ENCODE measurements around the gene MAP4K2. TPM values are rescaled to one million over a fixed set of nuclear protein-coding genes. Genes with fewer than 3 reads are reported as not detected.
A peak's percentile ranks its signal among the peaks of the same experiment; 100 is the strongest.

The MAP4K2 gene
- total and polyA plus RNA-seq, 2 of the 13 experiments (the other 11 are each of a cell fraction or from before 2014, with no cell fraction given), result 8.3 to 17.6 TPM

GRCh38 chr11:64751580-64751979 lies 51.4 kb downstream of the MAP4K2 start (continued):
- TF ChIP-seq GMEB2 (CRISPR knock-in tag; IDR thresholded peaks at IDR 0.05; ENCODE audit: low read depth), result no peak
- TF ChIP-seq CEBPB (IDR thresholded peaks at IDR 0.05; ENCODE audit: borderline replicate concordance, low read depth, low read length), result 0 out of 2 replicates have a peak, but pooled peaks have one; percentile 30
- TF ChIP-seq ZNF747 (CRISPR knock-in tag; IDR thresholded peaks at IDR 0.05; ENCODE audit: borderline replicate concordance), result no peak
- TF ChIP-seq ZKSCAN8 (CRISPR knock-in tag; IDR thresholded peaks at IDR 0.05; ENCODE audit: borderline replicate concordance), result no peak
- no peak for TF ChIP-seq MAFF (IDR thresholded peaks at IDR 0.05; ENCODE audit: low read depth, low read length)
- TF ChIP-seq MTA3 (CRISPR knock-in tag; IDR thresholded peaks at IDR 0.05), result no peak
- TF ChIP-seq EHMT2 (IDR thresholded peaks at IDR 0.05; ENCODE audit: borderline replicate concordance, low read depth, low read length), result no peak
- no peak for TF ChIP-seq ATF5 (CRISPR knock-in tag; IDR thresholded peaks at IDR 0.05; ENCODE audit: low read depth)
- TF ChIP-seq RARG (CRISPR knock-in tag; IDR thresholded peaks at IDR 0.05; ENCODE audit: low read depth), result no peak
- no peak for TF ChIP-seq SNRNP70 (IDR thresholded peaks at IDR 0.05; ENCODE audit: low read depth, low read length)
- TF ChIP-seq ADNP (CRISPR knock-in tag; IDR thresholded peaks at IDR 0.05), result 0 out of 2 replicates have a peak, but pooled peaks have one; percentile 20
- no peak for TF ChIP-seq BRCA1 (CRISPR knock-in tag; IDR thresholded peaks at IDR 0.05)
- no peak for TF ChIP-seq ZNF205 (CRISPR knock-in tag; IDR thresholded peaks at IDR 0.05)
- TF ChIP-seq ZNF619 (CRISPR knock-in tag; IDR thresholded peaks at IDR 0.05), result no peak
- no peak for TF ChIP-seq USF2 (IDR thresholded peaks at IDR 0.05; ENCODE audit: low read depth, low read length)
- no peak for TF ChIP-seq USF2 (CRISPR knock-in tag; IDR thresholded peaks at IDR 0.05; ENCODE audit: borderline replicate concordance)
- no peak for TF ChIP-seq ZNF335 (CRISPR knock-in tag; IDR thresholded peaks at IDR 0.05)
- TF ChIP-seq ARID5B (CRISPR knock-in tag; IDR thresholded peaks at IDR 0.05), result no peak
